T-helper 9 cell (primary cell): ENCODE data around the gene PLCH1.

Experiments
- DNase-seq: peaks from one replicate; pipeline ENCODE4 v3.0.0-alpha.2; 2020

PLCH1 gene

GRCh38 chr3:155520463-155520862 lies 224.4 kb downstream of the PLCH1 start:
- no peak for DNase-seq

GRCh38 chr3:155519078-155519477 lies 225.8 kb downstream of the PLCH1 start:
- DNase-seq, result no peak

- DNase-seq, result no peak
Measured at GRCh38 chr3:155517903-155518302, 227.0 kb downstream of the PLCH1 start.

- no peak for DNase-seq
Measured at GRCh38 chr3:155516439-155516838, 228.4 kb downstream of the PLCH1 start.

GRCh38 chr3:155512867-155513261 lies 232.0 kb downstream of the PLCH1 start:
- DNase-seq, result no peak

- no peak for DNase-seq
Measured at GRCh38 chr3:155512175-155512866, 232.6 kb downstream of the PLCH1 start.

GRCh38 chr3:155504682-155505081 lies 240.2 kb downstream of the PLCH1 start:
- no peak for DNase-seq

- no peak for DNase-seq
Measured at GRCh38 chr3:155502630-155503029, 242.2 kb downstream of the PLCH1 start.

- no peak for DNase-seq
Measured at GRCh38 chr3:155500194-155500818, 244.6 kb downstream of the PLCH1 start.

- DNase-seq, result no peak
Measured at GRCh38 chr3:155497930-155498647, 246.8 kb downstream of the PLCH1 start.

- no peak for DNase-seq
Measured at GRCh38 chr3:155496206-155496605, 248.7 kb downstream of the PLCH1 start.

- DNase-seq, result no peak
Measured at GRCh38 chr3:155495387-155495786, 249.5 kb downstream of the PLCH1 start.

- no peak for DNase-seq
Measured at GRCh38 chr3:155494332-155494731, 250.5 kb downstream of the PLCH1 start.

- no peak for DNase-seq
Measured at GRCh38 chr3:155492841-155493240, 252.0 kb downstream of the PLCH1 start.

- no peak for DNase-seq
Measured at GRCh38 chr3:155491696-155492095, 253.2 kb downstream of the PLCH1 start.

- no peak for DNase-seq
Measured at GRCh38 chr3:155488671-155489070, 256.2 kb downstream of the PLCH1 start.

- DNase-seq, result no peak
Measured at GRCh38 chr3:155485897-155486296, 259.0 kb downstream of the PLCH1 start.

GRCh38 chr3:155481591-155481990 lies 263.3 kb downstream of the PLCH1 start:
- no peak for DNase-seq

GRCh38 chr3:155481089-155481488 lies 263.8 kb downstream of the PLCH1 start:
- DNase-seq, result no peak

GRCh38 chr3:155465664-155466063 lies 279.2 kb downstream of the PLCH1 start:
- DNase-seq, result no peak

GRCh38 chr3:155462672-155463071 lies 282.2 kb downstream of the PLCH1 start:
- no peak for DNase-seq

GRCh38 chr3:155457591-155457990 lies 287.3 kb downstream of the PLCH1 start:
- DNase-seq, result no peak

- no peak for DNase-seq
Measured at GRCh38 chr3:155455765-155456164, 289.1 kb downstream of the PLCH1 start.

- DNase-seq, result no peak
Measured at GRCh38 chr3:155453512-155453911, 291.4 kb downstream of the PLCH1 start.
